DMS79 treated with DMSO at 0.1 percent for 48 hours (cell line): ENCODE results near the gene MAN2A1.

Experiments
- DNase-seq: peaks from one replicate; lab custom pipeline; 2025; lab: John Stamatoyannopoulos, UW

The MAN2A1 gene

GRCh38 chr5:109689740-109690241 is at the start of gene MAN2A1:
Gene MAN2A1 (plus strand): TSS chr5:109689927. CDS start chr5:109690418, 491 bp downstream.
- no peak for DNase-seq

GRCh38 chr5:109640976-109641375 is 48.8 kb upstream of the MAN2A1 start:
- no peak for DNase-seq

- DNase-seq: no peak
Measured at GRCh38 chr5:109643791-109644350, 45.9 kb upstream of the MAN2A1 start.

DNA sequence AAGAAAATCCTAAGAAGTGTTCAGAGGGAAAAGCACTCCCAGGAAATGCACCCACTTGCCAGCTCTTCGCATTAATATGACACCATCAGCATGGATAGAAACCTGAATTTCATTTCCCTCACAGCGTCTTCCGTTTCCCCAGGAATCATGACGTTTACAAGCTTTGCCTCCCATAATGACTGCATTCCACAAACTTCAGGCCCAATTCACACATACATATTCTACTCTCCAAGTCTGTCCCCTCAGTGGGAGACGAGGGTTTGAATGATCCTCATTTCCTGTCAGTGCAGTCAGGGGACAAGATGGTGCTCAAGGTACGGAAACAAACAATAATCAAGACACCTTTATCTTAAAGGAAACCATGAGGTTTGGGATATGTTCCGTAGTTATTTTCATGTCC is 44.9 kb upstream of the MAN2A1 start:
- no peak for DNase-seq

GRCh38 chr5:109645707-109646192 is 44.0 kb upstream of the MAN2A1 start:
- DNase-seq: peak; percentile 42

DNA sequence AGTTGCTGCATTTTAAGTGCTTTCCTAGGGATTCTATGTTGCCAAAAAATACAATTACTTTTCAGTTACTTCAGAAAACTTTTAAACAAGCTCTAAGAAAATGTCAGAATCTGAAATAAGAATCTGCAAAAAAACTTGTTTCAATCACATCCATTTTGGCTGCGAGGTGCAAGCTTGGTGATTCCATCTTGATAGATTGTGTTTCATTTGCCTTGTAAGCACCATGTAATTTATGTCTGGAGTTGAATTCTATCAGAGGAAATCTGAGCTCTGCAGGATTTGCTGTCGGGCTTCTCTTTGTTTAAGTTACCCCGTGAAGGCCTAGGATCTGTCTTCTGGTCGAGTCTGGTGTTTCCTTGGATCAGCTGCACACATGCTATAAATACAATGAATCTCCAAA is 40.4 kb upstream of the MAN2A1 start:
- DNase-seq: no peak

DNA sequence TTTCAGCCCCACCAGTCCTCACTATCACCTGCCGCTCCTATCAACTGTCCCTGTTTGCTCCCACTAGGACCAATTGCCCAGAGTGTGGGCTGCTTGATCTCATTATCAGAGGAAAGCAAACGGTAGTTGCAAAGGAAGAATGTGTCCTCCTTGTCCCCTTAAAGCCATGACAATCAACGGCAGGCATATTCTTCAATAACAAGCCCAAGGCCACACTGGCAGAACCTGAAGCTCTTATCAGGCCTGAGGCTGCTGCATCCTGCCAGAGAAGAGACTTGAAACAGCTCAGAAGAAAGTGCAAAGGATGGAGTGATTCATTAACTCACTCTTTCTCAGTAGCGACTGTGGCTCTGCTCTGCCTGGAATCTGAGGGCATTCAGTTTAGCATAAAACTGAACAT is 39.2 kb upstream of the MAN2A1 start:
- DNase-seq: no peak

DNA sequence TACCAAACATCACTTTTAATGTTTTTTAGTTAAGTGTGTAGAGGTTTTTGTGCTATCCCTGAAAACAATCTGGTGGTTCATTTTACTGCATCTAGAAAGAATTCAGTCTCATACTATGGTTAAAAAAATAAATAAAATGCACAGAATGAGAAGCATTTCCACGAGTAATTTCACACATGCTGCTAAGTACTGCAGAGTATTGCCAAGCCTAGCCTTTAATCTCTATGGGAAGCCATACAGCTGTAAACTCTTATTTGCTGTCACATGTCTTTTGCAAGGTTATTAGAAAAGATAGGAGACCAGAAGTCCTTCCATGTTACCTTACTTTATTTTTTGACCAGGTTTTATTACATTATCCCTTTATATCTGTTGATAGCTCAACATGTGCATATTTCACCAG is 37.6 kb upstream of the MAN2A1 start:
- no peak for DNase-seq

- no peak for DNase-seq
Measured at GRCh38 chr5:109653042-109653441, 36.7 kb upstream of the MAN2A1 start.

DNA sequence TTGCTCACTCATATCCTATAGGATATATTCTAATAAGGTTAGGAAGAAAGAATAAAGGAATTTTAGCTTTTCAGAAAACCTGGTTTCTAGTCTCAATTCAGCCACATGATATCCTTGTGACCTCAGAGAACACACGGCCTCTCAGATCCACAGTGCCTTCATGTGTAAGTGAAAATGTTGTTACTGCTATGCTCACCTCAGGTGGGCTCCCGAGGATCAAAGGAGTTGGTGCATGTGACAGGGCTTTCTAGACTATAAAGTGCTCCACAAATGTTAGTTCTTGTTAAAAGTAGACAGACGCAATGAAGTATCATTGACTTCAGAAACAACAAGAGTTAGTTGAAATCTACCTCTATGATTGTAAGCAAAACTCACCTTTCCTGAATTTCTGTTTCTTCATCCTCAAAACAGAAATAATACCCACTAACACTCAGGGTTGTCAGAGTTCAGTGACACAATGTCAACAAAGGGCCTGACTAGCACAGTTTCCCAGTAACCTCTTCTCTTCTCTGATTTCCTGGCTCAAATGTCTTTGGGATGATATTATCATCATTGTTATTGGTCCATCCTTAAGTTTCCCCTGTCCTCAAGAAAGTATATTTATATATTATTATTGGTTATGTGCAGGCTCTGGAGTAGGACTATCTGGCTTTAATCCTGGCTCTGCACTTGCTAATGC is 36.0 kb upstream of the MAN2A1 start:
- DNase-seq: no peak

GRCh38 chr5:109654455-109654854 is 35.3 kb upstream of the MAN2A1 start:
- DNase-seq: no peak

GRCh38 chr5:109655841-109656240 is 33.9 kb upstream of the MAN2A1 start:
- DNase-seq: no peak

DNA sequence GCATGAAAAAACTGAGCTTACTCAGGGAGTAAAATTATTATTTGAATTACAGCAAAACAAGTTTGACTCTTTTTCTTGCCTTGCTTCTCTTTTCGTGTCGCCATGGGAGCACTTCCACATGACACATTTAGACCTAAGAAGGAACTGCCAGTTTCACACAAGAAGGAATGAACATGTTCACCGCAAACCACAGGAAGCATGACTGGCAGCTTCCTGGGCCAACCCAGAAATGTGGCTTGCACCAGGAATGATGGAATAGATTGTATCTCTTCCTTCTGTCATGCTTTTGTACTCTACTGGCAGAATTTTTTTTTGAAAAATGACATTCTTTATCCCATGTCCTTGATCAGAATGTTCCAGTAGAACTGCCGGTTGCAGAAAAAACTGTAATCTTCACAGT is 32.9 kb upstream of the MAN2A1 start:
- no peak for DNase-seq

DNA sequence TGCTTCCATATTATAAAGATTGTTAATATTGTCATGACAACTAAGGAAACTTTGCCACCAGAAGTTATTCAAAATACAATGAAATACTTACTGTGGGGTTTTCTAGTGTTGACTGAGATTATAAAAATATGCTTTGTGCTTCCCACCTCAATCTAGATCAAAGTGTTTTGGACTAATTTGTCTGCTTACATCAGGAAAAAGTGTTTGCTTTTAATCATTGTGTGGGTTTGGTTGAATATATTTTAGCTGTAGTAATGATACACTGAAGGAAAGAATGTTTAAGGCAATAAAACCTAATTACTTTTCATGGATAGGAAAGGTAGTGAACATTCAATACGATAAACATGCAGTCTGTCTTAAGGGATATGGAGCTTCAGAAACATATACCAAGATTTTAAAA is 29.8 kb upstream of the MAN2A1 start:
- no peak for DNase-seq

- no peak for DNase-seq
Measured at GRCh38 chr5:109660301-109660700, 29.4 kb upstream of the MAN2A1 start.

- no peak for DNase-seq
Measured at GRCh38 chr5:109668237-109668636, 21.5 kb upstream of the MAN2A1 start.

GRCh38 chr5:109668668-109669422 is 20.9 kb upstream of the MAN2A1 start:
- DNase-seq: no peak

- DNase-seq: no peak
Measured at GRCh38 chr5:109669991-109670706, 19.6 kb upstream of the MAN2A1 start.

DNA sequence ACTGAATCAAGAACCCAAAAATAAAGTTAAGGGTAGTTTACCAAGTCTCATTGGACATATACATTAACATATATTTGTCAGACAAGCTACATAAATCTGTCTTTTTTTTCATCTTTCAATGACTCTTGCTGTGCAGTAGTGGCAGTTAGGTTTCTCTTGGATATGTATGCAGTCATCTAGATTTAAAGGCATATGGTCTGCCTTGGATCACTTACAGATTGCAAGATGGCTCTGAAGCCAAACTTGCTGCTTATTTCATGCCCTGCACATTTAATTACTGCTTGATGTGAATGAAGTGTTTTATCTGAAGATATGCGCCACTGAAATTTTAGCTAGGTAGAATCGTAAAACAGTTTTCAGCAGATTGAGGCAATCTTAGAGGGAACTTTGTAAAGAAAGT is 18.6 kb upstream of the MAN2A1 start:
- no peak for DNase-seq

- DNase-seq: no peak
Measured at GRCh38 chr5:109674596-109674995, 15.1 kb upstream of the MAN2A1 start.

DNA sequence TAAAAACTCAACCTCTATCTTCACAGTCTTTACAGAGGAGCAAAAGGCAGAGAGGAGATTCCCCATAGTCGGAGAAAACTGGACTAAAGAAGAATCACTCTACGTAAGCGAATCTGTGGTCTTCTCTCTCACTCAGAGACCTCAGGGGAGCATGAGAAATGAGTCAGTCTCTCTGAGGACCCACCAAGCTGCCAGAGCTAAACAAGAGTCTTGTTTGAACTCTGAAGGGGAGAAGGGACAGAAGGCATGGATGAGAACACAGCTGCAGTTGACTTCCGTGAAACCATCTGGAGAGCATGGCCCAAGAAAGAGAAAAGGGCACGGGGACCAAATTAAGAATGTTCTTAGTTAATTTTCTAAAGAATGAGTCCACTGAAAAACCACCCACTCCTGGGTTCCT is 12.8 kb upstream of the MAN2A1 start:
- no peak for DNase-seq

DNA sequence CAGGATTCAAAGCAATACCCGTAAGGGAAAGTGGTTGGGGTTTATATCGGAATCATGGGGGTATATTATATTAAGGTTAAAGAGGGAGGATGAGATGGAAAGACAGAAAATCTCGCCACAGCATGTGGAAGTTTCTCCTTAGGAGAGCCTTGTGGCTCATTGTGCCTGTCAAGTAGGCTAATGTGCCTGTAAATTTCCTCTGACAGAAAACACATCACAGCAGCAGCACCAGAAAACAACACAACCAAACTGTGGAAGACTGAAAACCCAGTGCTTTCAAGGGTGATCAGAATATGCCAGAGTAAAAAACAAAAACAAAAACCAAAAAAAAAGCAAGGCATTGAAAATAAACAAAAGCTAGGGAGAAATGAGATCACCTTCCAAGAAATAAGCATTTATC is 11.3 kb upstream of the MAN2A1 start:
- DNase-seq: no peak
